Osteoblast (primary cell): Measurements from ENCODE around the gene MBP. TPM values are rescaled to one million over a fixed set of nuclear protein-coding genes. Genes with fewer than 3 reads are reported as not detected.
"Not testable (repeated sequence)": the region's sequence is repeated elsewhere in the genome, so short reads cannot be mapped to it uniquely, and the experiment has no call there.

Experiments used
- DNase-seq: peaks from one replicate; pipeline ENCODE4 v3.0.0; 2011; ENCODE audit warnings: low spot score, mixed read lengths; ENCODE audit not compliant: insufficient read length; ENCODE audit errors: missing footprints
- H2AFZ ChIP-seq: 2 replicates; pipeline ENCODE4 v1.6.0; 2011; ENCODE audit warnings: mild to moderate bottlenecking, low read length
- H3K27ac ChIP-seq: 2 replicates; pipeline ENCODE4 v1.5.1; 2011; ENCODE audit warnings: mild to moderate bottlenecking, low read depth, low read length, moderate library complexity
- H3K27me3 ChIP-seq: 2 replicates; pipeline ENCODE4 v1.6.0; 2012; ENCODE audit warnings: mild to moderate bottlenecking, control low read depth, inconsistent platforms, low read length, moderate library complexity; ENCODE audit not compliant: insufficient read depth
- H3K36me3 ChIP-seq: 2 replicates; pipeline ENCODE4 v1.5.1; 2011; ENCODE audit warnings: mild to moderate bottlenecking, low read length, control low read depth, moderate library complexity; ENCODE audit not compliant: insufficient read depth
- H3K4me1 ChIP-seq: 2 replicates; pipeline ENCODE4 v1.5.1; 2011; ENCODE audit warnings: mild to moderate bottlenecking, low read length, control low read depth, moderate library complexity; ENCODE audit not compliant: insufficient read depth
- H3K4me2 ChIP-seq: 2 replicates; pipeline ENCODE4 v1.6.0; 2011; ENCODE audit warnings: mild to moderate bottlenecking, low read length; ENCODE audit not compliant: insufficient read depth
- H3K4me3 ChIP-seq: fragments of 200-600 bp; sonication (generic); 3 replicates; pipeline ENCODE4 v1.5.1; 2012; ENCODE audit warnings: mild to moderate bottlenecking, low read length, inconsistent platforms; ENCODE audit not compliant: insufficient read depth
- H3K79me2 ChIP-seq: 2 replicates; pipeline ENCODE4 v1.6.0; 2012; ENCODE audit warnings: mild to moderate bottlenecking, low read length, control low read depth, inconsistent platforms; ENCODE audit not compliant: insufficient read depth
- H3K9me3 ChIP-seq: 2 replicates; pipeline ENCODE4 v1.5.1; 2011; ENCODE audit warnings: low read depth, low read length, control low read depth
- H4K20me1 ChIP-seq: 2 replicates; pipeline ENCODE4 v1.6.0; 2012; ENCODE audit warnings: mild to moderate bottlenecking, low read length, control low read depth; ENCODE audit not compliant: insufficient read depth
- total RNA-seq: library from RNA; depleted of rRNA; stranded (reverse); fragments of >200 nt; gene quantifications from 2 replicates; pipeline ENCODE4 v1.2.3, GENCODE V29; 2012
- TF ChIP-seq, protein P1 (sequence below): IDR thresholded peaks from 2 replicates; pipeline ENCODE4 v1.5.1; 2011; ENCODE audit warnings: mild to moderate bottlenecking, low read depth, low read length, moderate library complexity; ENCODE audit errors: extremely low read depth

The MBP gene
- total RNA-seq, 1 donor = 2.2 TPM

DNA sequence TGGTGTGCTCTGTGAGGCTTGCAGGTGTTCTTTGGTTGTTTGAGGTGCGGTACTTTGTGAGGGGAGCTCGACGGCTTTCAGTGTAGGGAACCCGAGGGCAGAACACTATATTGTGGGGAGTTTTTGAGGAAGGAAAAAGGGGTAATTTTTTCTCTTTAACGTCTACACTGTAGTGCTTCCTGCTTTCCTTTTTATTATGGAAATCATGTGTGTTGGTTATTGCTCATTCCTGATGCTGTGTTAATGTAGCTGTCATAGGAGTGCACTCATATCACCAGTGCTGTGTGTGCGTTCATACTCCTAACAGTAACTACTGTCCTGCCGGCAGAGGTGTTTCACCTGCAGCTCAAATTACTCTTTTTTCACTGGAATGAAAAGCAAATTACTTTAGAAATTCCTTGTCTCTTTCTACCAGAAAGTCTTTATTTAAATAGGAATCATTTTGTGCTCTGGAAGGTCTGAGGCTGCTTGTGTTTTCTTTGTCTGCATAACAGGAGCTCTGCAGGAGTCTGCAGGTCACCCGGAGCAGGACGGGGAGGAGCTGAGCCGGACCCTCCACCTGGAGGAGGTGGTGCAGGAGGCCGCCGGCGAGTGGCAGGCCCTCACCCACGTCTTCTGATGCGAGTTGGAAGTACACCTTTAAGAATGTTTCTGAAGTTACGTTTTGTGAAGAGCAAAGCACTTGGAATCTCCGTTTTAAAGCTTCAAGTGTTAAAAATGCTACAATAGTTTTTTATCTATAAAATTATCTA, 164.7 kb downstream of the MBP start:
- H3K79me2 ChIP-seq = peaks cover 14% of the 10 kb centered on the region
- no peaks in the 10 kb centered on the region for H3K27me3 ChIP-seq
- peaks cover 9% of the 10 kb centered on the region for H3K36me3 ChIP-seq
- H3K27ac ChIP-seq = no peak overlapping the region
- no peak for DNase-seq
- H3K4me3 ChIP-seq = no peak overlapping the region
- H3K4me2 ChIP-seq = no peak overlapping the region
- H2AFZ ChIP-seq = no peak overlapping the region
- H4K20me1 ChIP-seq = peaks cover 4% of the 10 kb centered on the region
- no peaks in the 10 kb centered on the region for H3K4me1 ChIP-seq
- TF ChIP-seq, protein P1, sequence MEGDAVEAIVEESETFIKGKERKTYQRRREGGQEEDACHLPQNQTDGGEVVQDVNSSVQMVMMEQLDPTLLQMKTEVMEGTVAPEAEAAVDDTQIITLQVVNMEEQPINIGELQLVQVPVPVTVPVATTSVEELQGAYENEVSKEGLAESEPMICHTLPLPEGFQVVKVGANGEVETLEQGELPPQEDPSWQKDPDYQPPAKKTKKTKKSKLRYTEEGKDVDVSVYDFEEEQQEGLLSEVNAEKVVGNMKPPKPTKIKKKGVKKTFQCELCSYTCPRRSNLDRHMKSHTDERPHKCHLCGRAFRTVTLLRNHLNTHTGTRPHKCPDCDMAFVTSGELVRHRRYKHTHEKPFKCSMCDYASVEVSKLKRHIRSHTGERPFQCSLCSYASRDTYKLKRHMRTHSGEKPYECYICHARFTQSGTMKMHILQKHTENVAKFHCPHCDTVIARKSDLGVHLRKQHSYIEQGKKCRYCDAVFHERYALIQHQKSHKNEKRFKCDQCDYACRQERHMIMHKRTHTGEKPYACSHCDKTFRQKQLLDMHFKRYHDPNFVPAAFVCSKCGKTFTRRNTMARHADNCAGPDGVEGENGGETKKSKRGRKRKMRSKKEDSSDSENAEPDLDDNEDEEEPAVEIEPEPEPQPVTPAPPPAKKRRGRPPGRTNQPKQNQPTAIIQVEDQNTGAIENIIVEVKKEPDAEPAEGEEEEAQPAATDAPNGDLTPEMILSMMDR = no peak
- H3K9me3 ChIP-seq = no peaks in the 10 kb centered on the region

DNA sequence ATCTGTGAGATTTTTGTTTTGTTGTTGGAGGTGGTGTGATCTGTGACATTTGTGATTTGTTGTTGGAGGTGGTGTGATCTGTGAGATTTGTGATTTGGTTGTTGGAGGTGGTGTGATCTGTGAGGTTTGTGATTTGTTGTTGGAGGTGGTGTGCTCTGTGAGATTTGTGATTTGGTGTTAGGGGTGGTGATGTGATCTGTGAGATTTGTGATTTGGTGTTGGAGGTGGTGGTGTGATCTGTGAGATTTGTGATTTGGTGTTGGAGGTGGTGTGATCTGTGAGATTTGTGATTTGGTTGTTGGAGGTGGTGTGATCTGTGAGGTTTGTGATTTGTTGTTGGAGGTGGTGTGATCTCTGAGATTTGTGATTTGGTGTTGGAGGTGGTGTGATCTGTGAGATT, 165.3 kb downstream of the MBP start:
- not testable (repeated sequence) for H3K27me3 ChIP-seq, H3K4me1 ChIP-seq, H3K27ac ChIP-seq, DNase-seq, H4K20me1 ChIP-seq, H3K4me2 ChIP-seq, H3K4me3 ChIP-seq, H2AFZ ChIP-seq, H3K9me3 ChIP-seq, H3K36me3 ChIP-seq
- peaks cover 14% of the 10 kb centered on the region for H3K79me2 ChIP-seq

DNA sequence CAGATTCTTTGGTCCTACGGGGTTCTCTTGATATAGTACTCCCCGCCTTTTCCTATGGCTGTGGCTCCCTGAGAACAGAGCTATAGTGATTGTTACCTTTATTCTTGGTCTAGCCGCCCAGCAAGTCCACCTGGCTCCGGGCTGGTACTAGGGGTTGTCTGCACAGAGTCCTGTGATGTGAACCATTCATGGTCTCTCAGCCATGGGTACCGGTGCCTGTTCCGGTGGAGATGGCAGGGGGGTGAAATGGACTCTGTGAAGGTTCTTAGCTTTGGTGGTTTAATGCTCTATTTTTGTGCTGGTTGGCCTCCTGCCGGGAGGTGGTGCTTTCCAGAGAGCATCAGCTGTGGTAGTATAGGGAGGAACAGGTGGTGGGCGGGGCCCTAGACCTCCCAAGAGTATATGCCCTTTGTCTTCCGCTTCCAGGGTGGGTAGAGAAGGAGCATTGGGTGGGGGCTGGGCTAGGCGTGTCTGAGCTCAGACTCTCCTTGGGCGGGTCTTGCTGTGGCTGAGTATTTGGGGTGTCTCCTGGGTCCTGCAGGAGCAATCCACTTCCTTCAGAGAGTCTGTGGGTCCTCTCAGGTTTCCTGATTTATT, 166.9 kb downstream of the MBP start:
- H3K27me3 ChIP-seq, H3K9me3 ChIP-seq, H3K4me2 ChIP-seq, H3K4me3 ChIP-seq, H4K20me1 ChIP-seq, DNase-seq, H3K4me1 ChIP-seq, H3K27ac ChIP-seq, H2AFZ ChIP-seq: not testable (repeated sequence)
- peaks cover 13% of the 10 kb centered on the region for H3K36me3 ChIP-seq
- H3K79me2 ChIP-seq = peaks cover 14% of the 10 kb centered on the region

DNA sequence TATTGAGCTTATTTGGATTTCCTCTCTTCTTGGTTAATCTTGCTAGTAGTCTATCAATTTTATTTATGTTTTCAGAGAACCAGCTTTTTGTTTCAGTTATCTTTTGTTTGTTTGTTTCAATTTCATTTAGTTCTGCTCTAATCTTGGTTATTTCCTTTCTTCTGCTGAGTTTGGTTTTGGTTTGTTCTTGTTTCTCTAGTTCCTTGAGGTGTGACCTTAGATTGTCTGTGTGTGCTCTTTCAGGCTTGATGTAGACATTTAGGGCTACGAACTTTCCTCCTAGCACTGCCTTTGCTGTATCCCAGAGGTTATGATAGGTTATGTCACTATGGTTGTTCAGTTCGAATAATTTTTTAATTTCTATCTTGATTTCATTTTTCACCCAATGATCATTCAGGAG, 168.6 kb downstream of the MBP start:
- Histone ChIP-seq H3K9me3 (no peaks in the 10 kb centered on the region), H3K4me2 (no peak overlapping the region), H3K4me3 (no peak overlapping the region), H3K4me1 (no peaks in the 10 kb centered on the region), H3K27me3 (no peaks in the 10 kb centered on the region), H3K36me3 (peaks cover 18% of the 10 kb centered on the region), H2AFZ (no peak overlapping the region), H3K79me2 (peaks cover 14% of the 10 kb centered on the region), H3K27ac (no peak overlapping the region), H4K20me1 (peaks cover 4% of the 10 kb centered on the region)
- DNase-seq = no peak
- TF ChIP-seq, protein P1 = no peak

DNA sequence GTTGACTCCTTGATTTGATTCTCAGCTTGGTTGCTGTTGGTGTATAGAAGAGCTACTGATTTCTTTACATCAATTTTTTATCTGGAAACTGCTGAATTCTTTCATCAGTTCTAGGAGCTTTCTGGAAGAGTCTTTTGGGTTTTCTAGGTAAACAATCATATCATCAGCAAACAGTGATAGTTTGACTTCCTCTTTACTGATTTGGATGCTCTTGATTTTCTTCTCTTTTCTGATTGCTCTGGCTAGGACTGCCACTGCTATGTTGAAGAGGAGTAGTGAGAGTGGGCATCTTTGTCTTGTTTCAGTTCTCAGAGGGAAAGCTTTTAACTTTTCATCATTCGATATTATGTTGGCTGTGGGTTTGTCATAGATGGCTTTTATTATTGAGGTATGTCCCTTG, 169.7 kb downstream of the MBP start:
- Histone ChIP-seq H3K36me3 (peaks cover 11% of the 10 kb centered on the region), H4K20me1 (peaks cover 4% of the 10 kb centered on the region), H3K4me3 (no peak overlapping the region), H3K27ac (no peak overlapping the region), H3K9me3 (no peaks in the 10 kb centered on the region), H3K4me1 (no peaks in the 10 kb centered on the region), H3K4me2 (no peak overlapping the region), H3K79me2 (peaks cover 14% of the 10 kb centered on the region), H2AFZ (no peak overlapping the region), H3K27me3 (no peaks in the 10 kb centered on the region)
- TF ChIP-seq, protein P1 = no peak
- DNase-seq = no peak
